BE2C (cell line): Measurements from ENCODE around the gene PROCA1.

Source experiments
- DNase-seq: peaks from one replicate; pipeline ENCODE4 v3.0.0-alpha.2; 2020
- H3K27me3 ChIP-seq: fragments of 250-450 bp; sonication (Bioruptor Pico); 2 replicates; pipeline ENCODE4 v1.5.1; 2020; ENCODE audit warnings: mild to moderate bottlenecking
- H3K36me3 ChIP-seq: fragments of 250-450 bp; sonication (Bioruptor Pico); 2 replicates; pipeline ENCODE4 v1.5.1; 2020; ENCODE audit warnings: mild to moderate bottlenecking
- H3K4me1 ChIP-seq: fragments of 250-450 bp; sonication (Bioruptor Pico); 2 replicates; pipeline ENCODE4 v1.5.1; 2020
- H3K4me3 ChIP-seq: 2 replicates; pipeline ENCODE4 v1.5.1; 2011; ENCODE audit warnings: low read depth, low read length
- H3K9me3 ChIP-seq: fragments of 250-450 bp; sonication (Bioruptor Pico); 2 replicates; pipeline ENCODE4 v1.5.1; 2020
- TF ChIP-seq, protein P1 (sequence below): IDR thresholded peaks from 2 replicates; pipeline ENCODE4 v1.5.1; 2012; ENCODE audit warnings: mild to moderate bottlenecking, low read depth, low read length

PROCA1 gene

DNA sequence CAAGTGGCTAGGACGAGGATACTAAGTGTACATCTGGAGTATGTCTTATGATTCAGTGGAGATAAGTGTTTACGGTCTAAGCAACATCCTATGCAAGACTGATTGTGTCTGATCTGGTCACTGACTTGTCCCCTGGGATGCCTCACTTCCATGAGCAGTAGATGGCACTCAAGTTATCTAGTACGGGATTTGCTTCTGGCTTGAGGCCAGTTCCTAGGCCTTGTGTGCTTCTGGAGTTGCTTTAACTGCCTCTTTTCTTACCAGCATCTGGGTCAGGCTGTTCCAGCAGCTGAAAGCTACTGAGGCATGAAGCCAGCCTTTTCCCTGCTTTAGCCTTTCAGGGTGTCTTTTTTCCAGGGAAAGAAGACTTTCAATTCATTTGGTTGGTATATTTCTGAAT is 26.7 kb downstream of the PROCA1 start:
- no peaks in the 10 kb centered on the region for H3K27me3 ChIP-seq
- no peak overlapping the region for H3K4me3 ChIP-seq
- peak; percentile 81 for DNase-seq
- H3K9me3 ChIP-seq = no peaks in the 10 kb centered on the region
- H3K36me3 ChIP-seq = peaks cover 63% of the 10 kb centered on the region
- H3K4me1 ChIP-seq = peaks cover 8% of the 10 kb centered on the region
- TF ChIP-seq, protein P1, sequence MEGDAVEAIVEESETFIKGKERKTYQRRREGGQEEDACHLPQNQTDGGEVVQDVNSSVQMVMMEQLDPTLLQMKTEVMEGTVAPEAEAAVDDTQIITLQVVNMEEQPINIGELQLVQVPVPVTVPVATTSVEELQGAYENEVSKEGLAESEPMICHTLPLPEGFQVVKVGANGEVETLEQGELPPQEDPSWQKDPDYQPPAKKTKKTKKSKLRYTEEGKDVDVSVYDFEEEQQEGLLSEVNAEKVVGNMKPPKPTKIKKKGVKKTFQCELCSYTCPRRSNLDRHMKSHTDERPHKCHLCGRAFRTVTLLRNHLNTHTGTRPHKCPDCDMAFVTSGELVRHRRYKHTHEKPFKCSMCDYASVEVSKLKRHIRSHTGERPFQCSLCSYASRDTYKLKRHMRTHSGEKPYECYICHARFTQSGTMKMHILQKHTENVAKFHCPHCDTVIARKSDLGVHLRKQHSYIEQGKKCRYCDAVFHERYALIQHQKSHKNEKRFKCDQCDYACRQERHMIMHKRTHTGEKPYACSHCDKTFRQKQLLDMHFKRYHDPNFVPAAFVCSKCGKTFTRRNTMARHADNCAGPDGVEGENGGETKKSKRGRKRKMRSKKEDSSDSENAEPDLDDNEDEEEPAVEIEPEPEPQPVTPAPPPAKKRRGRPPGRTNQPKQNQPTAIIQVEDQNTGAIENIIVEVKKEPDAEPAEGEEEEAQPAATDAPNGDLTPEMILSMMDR = peak; percentile 47

DNA sequence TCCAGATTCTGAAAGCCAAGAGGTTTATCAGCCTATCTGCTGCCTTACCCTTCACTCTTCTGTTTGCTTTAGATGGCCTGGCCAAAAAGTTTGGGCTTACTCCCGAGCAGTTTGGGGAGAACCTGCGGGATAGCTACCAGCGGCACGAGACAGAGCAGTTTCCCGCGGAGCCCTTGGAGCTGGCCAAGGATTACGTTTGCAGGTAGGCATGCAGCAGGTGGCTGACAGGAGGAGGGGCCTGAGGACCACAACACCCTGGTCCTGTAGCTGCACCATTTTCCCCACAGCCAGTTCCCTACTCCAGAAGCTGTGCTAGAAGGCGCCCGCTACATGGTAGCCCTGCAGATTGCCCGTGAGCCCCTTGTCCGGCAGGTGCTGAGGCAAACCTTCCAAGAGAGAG is 29.0 kb downstream of the PROCA1 start:
- Histone ChIP-seq H3K9me3 (no peaks in the 10 kb centered on the region), H3K36me3 (peaks cover 49% of the 10 kb centered on the region), H3K27me3 (no peaks in the 10 kb centered on the region), H3K4me1 (peaks cover 8% of the 10 kb centered on the region), H3K4me3 (no peak overlapping the region)
- DNase-seq = no peak
- TF ChIP-seq, protein P1 = no peak

DNA sequence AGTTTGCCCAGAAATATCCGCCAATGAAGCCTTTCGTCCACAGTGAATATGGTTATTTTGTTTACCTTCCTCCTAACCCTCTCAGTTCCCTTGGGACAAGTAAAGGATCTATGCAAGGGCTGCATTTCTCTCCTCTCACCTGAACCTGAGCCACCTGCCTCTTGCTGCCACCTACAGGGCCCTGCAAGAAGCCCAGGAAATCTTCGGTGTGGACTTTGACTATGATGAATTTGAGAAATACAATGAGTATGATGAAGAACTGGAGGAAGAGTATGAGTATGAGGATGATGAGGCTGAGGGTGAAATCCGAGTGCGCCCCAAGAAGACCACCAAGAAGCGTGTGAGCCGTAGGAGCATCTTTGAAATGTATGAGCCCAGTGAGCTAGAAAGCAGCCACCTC is 35.7 kb downstream of the PROCA1 start:
- H3K9me3 ChIP-seq = no peaks in the 10 kb centered on the region
- DNase-seq = no peak
- peaks cover 57% of the 10 kb centered on the region for H3K36me3 ChIP-seq
- TF ChIP-seq, protein P1 = peak; percentile 7; the same call in 1 of the 2 replicates
- H3K4me3 ChIP-seq = no peak overlapping the region
- no peaks in the 10 kb centered on the region for H3K4me1 ChIP-seq
- no peaks in the 10 kb centered on the region for H3K27me3 ChIP-seq

DNA sequence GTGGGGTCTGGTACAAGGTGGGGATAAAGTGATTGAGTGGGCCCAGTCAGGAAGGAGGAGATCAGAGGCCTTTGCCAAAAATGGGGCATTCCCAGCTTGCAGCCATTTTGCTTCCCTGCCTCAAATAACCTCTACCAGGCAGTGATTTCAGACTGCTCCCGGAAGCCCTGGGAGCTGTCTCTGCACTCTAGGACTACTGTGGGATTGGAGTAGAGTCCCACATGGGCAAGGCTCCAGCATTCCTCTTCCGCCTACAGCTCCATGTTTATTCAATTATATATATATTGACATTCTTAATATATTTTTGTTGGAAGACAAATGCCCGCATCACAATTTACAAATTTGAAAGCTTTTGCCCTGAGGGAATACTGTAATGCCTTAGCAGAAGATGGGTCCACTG is 36.2 kb downstream of the PROCA1 start:
- Histone ChIP-seq H3K36me3 (peaks cover 55% of the 10 kb centered on the region), H3K9me3 (no peaks in the 10 kb centered on the region), H3K4me1 (no peaks in the 10 kb centered on the region), H3K4me3 (no peak overlapping the region), H3K27me3 (no peaks in the 10 kb centered on the region)
- no peak for DNase-seq
- TF ChIP-seq, protein P1 = no peak

DNA sequence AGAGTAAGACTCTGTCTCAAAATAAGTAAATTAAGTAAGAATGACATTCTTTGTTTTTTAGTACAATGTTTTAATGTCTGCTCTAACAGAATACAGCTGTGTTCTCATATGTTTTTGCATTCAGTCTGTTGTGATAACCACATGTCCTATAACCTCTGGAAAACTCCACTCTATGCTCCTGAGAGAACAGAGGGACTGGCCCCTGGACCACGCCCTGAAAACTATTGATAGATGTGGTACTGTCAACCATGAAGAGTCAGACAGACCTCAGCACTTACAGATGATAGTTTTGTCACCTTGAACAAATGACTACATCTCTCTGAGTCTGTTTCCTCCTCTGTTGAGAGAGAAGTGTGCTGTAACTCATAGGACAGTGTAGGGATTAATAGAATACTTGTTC is 41.8 kb downstream of the PROCA1 start:
- Histone ChIP-seq H3K4me3 (no peak overlapping the region), H3K9me3 (no peaks in the 10 kb centered on the region), H3K36me3 (peaks cover 26% of the 10 kb centered on the region), H3K4me1 (no peaks in the 10 kb centered on the region), H3K27me3 (no peaks in the 10 kb centered on the region)
- no peak for DNase-seq
- TF ChIP-seq, protein P1 = no peak

DNA sequence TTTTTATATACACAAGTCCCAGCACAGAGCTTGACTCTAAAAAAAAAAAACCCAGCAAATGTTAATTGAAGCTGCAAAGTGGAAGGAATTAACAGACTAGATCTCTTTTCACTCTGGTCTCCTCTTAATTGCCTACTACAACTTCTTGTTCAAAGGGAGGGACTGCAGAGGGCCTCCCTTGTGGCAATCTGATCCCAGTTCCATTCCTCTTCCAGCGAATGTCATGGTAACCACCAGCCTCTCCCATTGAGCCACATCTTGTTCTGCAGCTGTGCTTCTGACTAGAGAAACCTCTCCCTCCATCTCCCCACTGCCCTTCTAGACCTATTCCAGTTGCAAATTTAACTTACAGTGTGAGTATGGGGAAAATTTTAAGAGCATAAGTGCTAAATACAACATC is 43.8 kb downstream of the PROCA1 start:
- no peaks in the 10 kb centered on the region for H3K27me3 ChIP-seq
- peaks cover 9% of the 10 kb centered on the region for H3K36me3 ChIP-seq
- no peak for DNase-seq
- TF ChIP-seq, protein P1 = no peak
- no peaks in the 10 kb centered on the region for H3K4me1 ChIP-seq
- H3K9me3 ChIP-seq = no peaks in the 10 kb centered on the region
- H3K4me3 ChIP-seq = no peak overlapping the region
